ENCODE data around the gene ANKRD13C. TPM values are rescaled to one million over a fixed set of nuclear protein-coding genes. Genes with fewer than 3 reads are reported as not detected.

Gene ANKRD13C
- total RNA-seq, 4 donors from 2014 or later = 9.6 to 13.5 (median 11.1) TPM

GRCh38 chr1:70278710-70279109 is 75.8 kb downstream of the ANKRD13C start:
- Histone ChIP-seq H3K27ac (no peak overlapping the region), H3K27me3 (no peaks in the 10 kb centered on the region), H3K9me3 (no peaks in the 10 kb centered on the region), H3K36me3 (peaks cover 0 to 17% of the 10 kb centered on the region in 2 donors), H3K4me3 (no peak overlapping the region), H3K4me1 (no peaks in the 10 kb centered on the region)
- ATAC-seq (no peak), DNase-seq (no peak)
- TF ChIP-seq CTCF (IDR thresholded peaks at IDR 0.05 in 4 of 5, conservative IDR thresholded peaks at IDR 0.05 in 1 of 5) (no peak), POLR2A (IDR thresholded peaks at IDR 0.05) (no peak)
- intact Hi-C loops (cut with DNase I; ENCODE audit: low total_unique reads) = no loop called here
- in situ Hi-C loops (cut with MboI; ENCODE audit: low sequenced_read_pairs in 4 of 4) = no loop called here

GRCh38 chr1:70277875-70278274 is 76.6 kb downstream of the ANKRD13C start:
- ATAC-seq (no peak), DNase-seq (no peak)
- TF ChIP-seq POLR2A (IDR thresholded peaks at IDR 0.05) (no peak), CTCF (IDR thresholded peaks at IDR 0.05 in 4 of 5, conservative IDR thresholded peaks at IDR 0.05 in 1 of 5) (no peak)
- Histone ChIP-seq H3K27me3 (no peaks in the 10 kb centered on the region), H3K4me3 (no peak overlapping the region), H3K36me3 (peaks cover 0 to 20% of the 10 kb centered on the region in 2 donors), H3K27ac (no peak overlapping the region), H3K9me3 (no peaks in the 10 kb centered on the region), H3K4me1 (no peaks in the 10 kb centered on the region)
- intact Hi-C loops (cut with DNase I; ENCODE audit: low total_unique reads) (no loop called here), in situ Hi-C loops (cut with MboI; ENCODE audit: low sequenced_read_pairs in 4 of 4) (no loop called here)

GRCh38 chr1:70265946-70266345 is 88.6 kb downstream of the ANKRD13C start:
- ATAC-seq = no peak
- Histone ChIP-seq H3K9me3 (no peaks in the 10 kb centered on the region), H3K4me3 (no peak overlapping the region), H3K4me1 (peaks cover 0 to 11% of the 10 kb centered on the region in 2 donors), H3K27ac (no peak overlapping the region), H3K27me3 (no peaks in the 10 kb centered on the region), H3K36me3 (peaks cover 0 to 43% of the 10 kb centered on the region in 2 donors)
- DNase-seq = no peak
- intact Hi-C loops (cut with DNase I; ENCODE audit: low total_unique reads) (no loop called here), in situ Hi-C loops (cut with MboI; ENCODE audit: low sequenced_read_pairs in 4 of 4) (no loop called here)
- TF ChIP-seq POLR2A (IDR thresholded peaks at IDR 0.05) (no peak), CTCF (IDR thresholded peaks at IDR 0.05 in 4 of 5, conservative IDR thresholded peaks at IDR 0.05 in 1 of 5) (no peak)

GRCh38 chr1:70264839-70265238 is 89.7 kb downstream of the ANKRD13C start:
- Histone ChIP-seq H3K9me3 (no peaks in the 10 kb centered on the region), H3K36me3 (peaks cover 0 to 32% of the 10 kb centered on the region in 2 donors), H3K27me3 (no peaks in the 10 kb centered on the region), H3K27ac (peak overlapping the region; percentile 3 to 54 (median 44)), H3K4me1 (peaks cover 0 to 11% of the 10 kb centered on the region in 2 donors), H3K4me3 (no peak overlapping the region)
- in situ Hi-C loops (cut with MboI; ENCODE audit: low sequenced_read_pairs in 4 of 4) (no loop called here), intact Hi-C loops (cut with DNase I; ENCODE audit: low total_unique reads) (no loop called here)
- ATAC-seq = peak in 1 of 2 donors; percentile 45
- no peak for DNase-seq
- TF ChIP-seq POLR2A (IDR thresholded peaks at IDR 0.05) (no peak), CTCF (IDR thresholded peaks at IDR 0.05 in 4 of 5, conservative IDR thresholded peaks at IDR 0.05 in 1 of 5) (no peak)

- intact Hi-C loops (cut with DNase I; ENCODE audit: low total_unique reads) = no loop called here
- in situ Hi-C loops (cut with MboI; ENCODE audit: low sequenced_read_pairs in 4 of 4) = no loop called here
- TF ChIP-seq CTCF (IDR thresholded peaks at IDR 0.05 in 4 of 5, conservative IDR thresholded peaks at IDR 0.05 in 1 of 5) = no peak
Observed at GRCh38 chr1:70256664-70257063, 97.9 kb downstream of the ANKRD13C start.

More at GRCh38 chr1:70256664-70257063, 97.9 kb downstream of the ANKRD13C start:
- Histone ChIP-seq H3K27me3 (no peaks in the 10 kb centered on the region), H3K4me3 (no peak overlapping the region), H3K9me3 (no peaks in the 10 kb centered on the region), H3K27ac (no peak overlapping the region), H3K4me1 (no peaks in the 10 kb centered on the region), H3K36me3 (peaks cover 0 to 15% of the 10 kb centered on the region in 2 donors)
- DNase-seq (no peak), ATAC-seq (peak in 1 of 2 donors; percentile 27)

All from gastrocnemius medialis (tissue), 4 donors.